Transverse colon (tissue), 3 donors: ENCODE results near the gene AVEN.

Experiments
- EP300 ChIP-seq: sonication (generic); formaldehyde crosslinking; IDR thresholded peaks from one replicate; pipeline ENCODE4 v1.6.1; 2017; ENCODE audit warnings: antibody characterized with exemption, low read depth
- POLR2A ChIP-seq: fragments of 450-650 bp; IDR thresholded peaks from one replicate; pipeline ENCODE4 v1.6.1; 2016; ENCODE audit warnings: antibody characterized with exemption, mild to moderate bottlenecking, moderate library complexity
- POLR2AphosphoS5 ChIP-seq, 3 donors: sonication (generic); formaldehyde crosslinking; IDR thresholded peaks; one replicate each; pipeline ENCODE4 v1.6.1; 2016; ENCODE audit warnings: antibody characterized with exemption in 3 of 3

- TF ChIP-seq POLR2AphosphoS5 (IDR thresholded peaks at IDR 0.05) (no peak), EP300 (no peak), POLR2A (no peak)
Observed at GRCh38 chr15:34025252-34025651, 13.8 kb downstream of the AVEN start.
